Posterior cingulate gyrus (tissue), 11 donors: ENCODE results near the gene FAM241B.

ENCODE experiments used
- DNase-seq, 10 donors: peaks; one replicate each; pipeline versions ENCODE4 v3.0.0 to v3.0.0-alpha.2; 2020 to 2021; ENCODE audit warnings: mixed read lengths in 3 of 10
- intact Hi-C: fragments of 100-400 bp; cut with DNase I; formaldehyde crosslinking; loops from one replicate; pipeline ENCODE4 v1.15.1; 2023

The FAM241B gene

DNA sequence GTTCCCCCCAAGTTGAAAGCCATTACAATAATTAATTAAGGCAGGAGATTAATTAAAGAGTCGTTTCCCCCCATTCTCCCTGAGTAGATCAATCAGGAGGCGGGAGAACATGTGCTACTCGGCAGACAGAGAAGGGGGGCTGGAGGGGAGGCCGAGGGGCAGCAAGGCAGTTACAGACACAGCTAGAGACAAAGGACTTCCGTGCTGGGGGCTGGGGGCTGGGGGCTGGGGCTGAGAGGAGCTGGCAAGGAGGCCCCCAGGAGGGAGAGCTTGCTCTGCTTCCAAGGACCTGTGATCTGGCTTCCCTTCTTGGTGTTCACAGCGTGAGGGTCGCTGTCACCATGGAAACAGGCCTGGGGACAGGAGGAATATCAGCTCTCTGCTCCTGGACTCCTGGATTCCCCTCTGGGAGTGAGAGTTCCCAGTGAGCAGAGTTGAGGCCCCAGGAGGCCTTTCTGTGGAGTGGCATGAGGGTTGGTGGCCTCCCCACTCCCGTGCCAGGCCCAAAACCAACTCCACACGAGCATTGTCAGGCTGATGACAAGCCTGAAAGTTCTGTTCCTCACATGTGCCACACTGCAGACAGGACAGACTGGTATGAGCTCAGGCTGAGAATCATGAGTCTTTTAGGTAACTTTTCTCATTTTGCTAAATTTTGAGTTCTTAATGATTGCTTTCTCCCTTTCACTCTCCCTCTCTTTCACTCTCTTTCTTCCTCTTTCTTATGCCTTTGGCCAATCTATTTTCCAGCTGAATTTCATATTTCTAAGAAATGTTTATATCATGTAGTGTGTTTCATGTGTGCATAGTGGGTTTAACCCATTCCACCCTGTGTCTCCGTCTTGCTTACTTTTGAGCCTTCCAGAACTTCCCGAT, 16.4 kb downstream of the FAM241B start:
- peak in 2 of 10 donors; percentile 46 to 69 for DNase-seq
- intact Hi-C loops = loop anchor here (10.0 kb wide), 1 partner anchor 158 kb away; the partner anchor contains the start of gene COL13A1

- peak in 1 of 10 donors; percentile 76 for DNase-seq
- intact Hi-C loops = loop anchor here (10.0 kb wide), 1 partner anchor 158 kb away; the partner anchor contains the start of gene COL13A1
Observed at GRCh38 chr10:69647126-69647525, 17.1 kb downstream of the FAM241B start.

GRCh38 chr10:69647819-69648218, 17.8 kb downstream of the FAM241B start:
- intact Hi-C loops = loop anchor here (10.0 kb wide), 1 partner anchor 157 kb away; the partner anchor contains the start of gene COL13A1

GRCh38 chr10:69648461-69648860, 18.4 kb downstream of the FAM241B start:
- DNase-seq = peak in 2 of 10 donors; percentile 29 to 62
- intact Hi-C loops = loop anchor here (10.0 kb wide), 1 partner anchor 156 kb away; the partner anchor contains the start of gene COL13A1

More at GRCh38 chr10:69647819-69648218, 17.8 kb downstream of the FAM241B start:
- DNase-seq = peak in 2 of 10 donors; percentile 21 to 59

- intact Hi-C loops = loop anchor here (10.0 kb wide), 1 partner anchor 155 kb away; the partner anchor contains the start of gene COL13A1
- peak in 1 of 10 donors; percentile 34 for DNase-seq
Observed at GRCh38 chr10:69649786-69650550, 19.9 kb downstream of the FAM241B start.

- intact Hi-C loops = no loop called here
- DNase-seq = peak in 1 of 10 donors; percentile 25
Observed at GRCh38 chr10:69650589-69651261, 20.7 kb downstream of the FAM241B start.

- intact Hi-C loops = no loop called here
- no peak for DNase-seq
Observed at GRCh38 chr10:69651362-69651761, 21.3 kb downstream of the FAM241B start.

DNA sequence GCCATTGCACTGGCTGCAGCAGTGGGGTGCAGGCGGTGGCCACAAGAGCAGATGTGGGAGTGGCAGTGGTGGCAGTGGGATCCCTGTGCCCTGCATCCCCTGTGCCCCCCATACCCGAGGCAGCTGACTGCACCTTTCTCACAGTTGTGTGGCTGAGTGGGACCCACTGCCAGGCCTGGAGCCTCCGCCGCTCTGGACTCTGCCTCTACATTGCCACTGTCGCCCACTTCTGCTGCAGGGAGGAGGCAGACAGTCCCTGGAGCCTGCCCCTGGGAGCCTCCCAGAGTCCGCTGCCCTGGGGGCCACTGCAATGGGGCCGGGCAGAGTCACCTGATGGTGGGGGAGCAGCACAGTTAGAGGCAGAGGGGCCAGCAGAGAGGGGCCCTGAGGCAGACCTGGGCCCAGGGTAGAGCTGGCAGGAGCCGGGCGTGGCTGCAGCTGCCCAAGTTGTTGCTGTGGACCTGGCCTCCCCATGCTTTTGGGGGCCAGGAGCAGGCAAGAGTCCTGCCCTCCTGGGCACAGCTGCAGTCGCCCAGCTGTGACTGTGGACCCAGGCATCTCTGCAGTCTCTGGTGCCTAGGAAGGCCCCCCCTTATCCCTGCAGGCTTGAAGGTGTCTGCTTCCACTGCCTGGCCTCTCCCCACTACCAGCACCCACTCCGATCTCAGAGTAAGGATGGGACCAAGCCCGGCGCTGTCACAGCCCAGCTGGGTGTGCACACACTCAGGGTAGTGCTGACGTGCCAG, 22.2 kb downstream of the FAM241B start:
- intact Hi-C loops = no loop called here

GRCh38 chr10:69652857-69653199, 22.8 kb downstream of the FAM241B start:
- intact Hi-C loops = no loop called here
- peak in 1 of 10 donors; percentile 75 for DNase-seq

More for the DNA sequence above, 22.2 kb downstream of the FAM241B start:
- DNase-seq = peak in 2 of 10 donors; percentile 17 to 78

DNA sequence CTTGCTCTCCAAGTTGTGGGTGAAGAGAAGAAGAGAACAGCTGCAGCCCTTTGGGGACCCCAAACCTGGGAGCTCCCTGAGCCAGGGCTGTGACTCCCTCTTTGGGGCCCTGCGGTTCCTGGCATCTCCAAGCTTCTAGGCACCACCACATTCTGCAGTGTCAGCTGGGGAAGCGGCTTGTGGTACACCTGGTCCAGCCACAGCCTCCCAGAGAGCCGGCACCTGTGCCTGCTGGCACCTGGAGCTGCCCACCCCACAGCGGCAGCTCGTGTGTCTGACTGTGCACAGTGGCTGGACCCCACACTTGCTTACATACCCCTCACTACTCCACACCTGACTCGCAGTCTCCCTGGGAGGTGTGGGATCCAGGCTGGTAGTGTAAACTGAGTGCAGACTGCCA, 23.5 kb downstream of the FAM241B start:
- peak in 2 of 10 donors; percentile 17 to 60 for DNase-seq
- intact Hi-C loops = no loop called here

- peak in 3 of 10 donors; percentile 46 to 79 (median 65) for DNase-seq
- intact Hi-C loops = no loop called here
Observed at GRCh38 chr10:69655124-69655867, 25.2 kb downstream of the FAM241B start.

DNA sequence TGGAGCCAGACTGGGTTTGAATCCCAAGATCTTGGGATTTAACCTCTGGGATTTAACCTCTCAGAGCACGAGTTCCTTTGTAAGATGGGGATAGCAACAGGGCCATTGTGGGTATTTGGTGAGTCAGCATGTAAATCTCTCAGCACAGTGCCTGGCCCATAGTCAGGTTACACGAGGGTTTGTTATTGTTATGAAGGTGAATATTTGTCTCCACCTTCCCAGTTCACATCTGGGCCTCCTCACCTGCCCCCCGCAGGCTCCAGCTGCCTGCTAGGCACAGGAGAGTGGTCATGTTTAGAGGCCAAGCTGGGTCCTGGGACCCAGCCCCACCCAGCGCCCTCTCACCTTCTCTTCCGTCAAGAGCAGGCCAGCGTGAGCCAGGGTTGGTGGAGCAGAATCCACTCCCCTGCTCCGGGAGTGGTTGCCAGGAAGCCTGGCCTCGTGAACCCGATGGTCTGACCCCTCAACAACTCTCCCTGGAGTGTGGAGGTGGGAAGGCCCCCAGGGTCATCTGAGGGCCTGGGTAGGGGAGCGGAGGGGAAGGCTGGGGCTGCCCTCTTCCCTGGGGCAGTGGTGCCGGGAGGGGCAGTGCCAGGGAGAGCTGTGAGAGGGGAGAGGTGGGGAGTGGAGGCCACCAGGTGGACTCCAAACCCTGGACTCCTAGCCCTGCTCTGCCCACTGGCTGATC, 26.0 kb downstream of the FAM241B start:
- DNase-seq = peak in 2 of 10 donors; percentile 48 to 75
- intact Hi-C loops = no loop called here

DNA sequence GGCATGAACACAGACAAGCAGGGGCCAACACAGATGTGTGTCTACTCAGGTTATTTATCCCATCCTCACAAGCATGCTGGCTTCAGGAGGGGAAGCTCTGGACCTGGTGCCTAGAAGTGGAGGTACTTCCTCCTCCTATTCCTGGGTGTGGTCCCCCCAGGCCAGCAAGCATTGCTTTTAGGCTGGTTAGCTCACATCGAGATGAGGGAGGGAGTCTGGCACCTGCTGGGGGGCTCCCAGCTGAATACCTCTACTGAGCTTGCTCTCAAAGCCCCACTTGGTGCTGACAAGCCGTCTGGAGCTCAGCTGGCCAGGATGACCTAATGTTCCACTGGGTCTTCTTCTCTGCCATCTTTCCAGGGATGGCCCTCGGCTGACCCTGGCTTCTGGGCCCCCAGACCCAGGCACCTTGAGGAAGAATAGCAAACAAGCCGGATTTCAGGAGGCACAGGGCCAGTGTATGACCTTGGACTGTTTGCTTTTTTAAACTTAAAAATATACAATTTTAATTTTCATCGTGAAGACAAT, 26.8 kb downstream of the FAM241B start:
- intact Hi-C loops = no loop called here
- peak in 2 of 10 donors; percentile 32 to 64 for DNase-seq

DNA sequence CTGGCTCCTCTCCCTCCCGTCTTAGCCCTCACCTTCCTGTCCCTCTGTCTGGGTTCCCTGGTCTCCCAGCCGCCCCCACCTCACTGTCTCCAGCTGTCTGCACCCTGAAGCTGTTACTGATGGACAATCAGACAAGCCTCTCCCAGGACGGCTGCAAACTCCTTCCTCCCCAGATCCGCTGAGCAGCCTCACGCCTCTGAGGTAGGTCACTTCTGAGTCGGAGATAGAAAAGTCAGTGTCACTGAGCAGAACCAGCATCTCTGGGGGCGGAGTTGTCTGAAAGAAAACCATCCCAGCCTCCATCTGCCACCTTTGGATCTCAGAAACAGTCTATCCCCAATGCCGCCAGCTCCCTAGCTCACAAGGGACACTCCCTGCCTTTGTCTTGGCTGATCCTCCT, 27.4 kb downstream of the FAM241B start:
- peak in 3 of 10 donors; percentile 66 to 85 (median 79) for DNase-seq
- intact Hi-C loops = no loop called here

DNA sequence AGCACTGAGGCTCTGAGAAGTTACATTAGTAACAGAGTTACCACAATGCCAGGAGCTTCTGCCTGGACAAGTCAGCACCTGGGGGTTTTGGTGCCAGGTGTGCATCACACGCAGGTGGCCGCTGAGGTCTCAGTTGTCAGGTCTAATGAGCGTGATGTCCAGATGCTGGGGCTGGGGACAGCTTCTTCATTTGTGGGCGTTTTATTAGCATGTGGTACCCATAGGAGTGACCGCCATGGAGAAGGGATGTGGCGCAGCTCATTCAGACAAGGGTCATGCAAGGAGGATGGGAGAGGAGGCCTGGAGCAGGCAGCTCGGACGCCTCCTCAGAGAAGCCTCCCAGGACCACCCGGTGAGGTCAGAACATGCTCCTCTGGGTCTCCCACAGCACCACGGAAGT, 27.8 kb downstream of the FAM241B start:
- peak in 3 of 10 donors; percentile 29 to 52 (median 35) for DNase-seq
- intact Hi-C loops = no loop called here

- intact Hi-C loops = no loop called here
Observed at GRCh38 chr10:69659241-69660038, 29.4 kb downstream of the FAM241B start.

DNA sequence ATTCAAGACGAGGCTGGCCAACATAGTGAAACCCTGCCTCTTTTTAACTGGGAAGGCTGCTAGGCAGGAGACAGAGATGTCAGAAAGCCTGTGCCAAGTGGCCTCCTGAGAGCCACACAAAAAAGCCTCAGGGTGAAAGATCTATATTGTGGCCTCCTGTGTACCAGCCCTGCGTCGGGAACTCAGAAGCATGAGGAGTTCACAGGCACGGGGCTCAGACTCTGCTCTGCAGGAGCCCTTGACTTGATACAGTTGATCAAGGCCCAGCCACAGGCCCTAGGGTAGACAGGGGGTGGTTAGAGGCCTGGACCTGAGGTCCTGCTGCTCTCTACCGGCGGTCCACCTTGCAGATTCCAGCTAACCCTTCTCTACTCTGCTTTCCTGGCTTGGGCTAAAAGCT, 30.2 kb downstream of the FAM241B start:
- intact Hi-C loops = no loop called here
- DNase-seq = peak in 1 of 10 donors; percentile 59

More at GRCh38 chr10:69659241-69660038, 29.4 kb downstream of the FAM241B start:
- DNase-seq = peak in 2 of 10 donors; percentile 58 to 59
